Effector memory CD4-positive, alpha-beta T cell (primary cell): Measurements from ENCODE around the gene STAT5A.
A peak's percentile ranks its signal among the peaks of the same experiment; 100 is the strongest.

Source experiments
- DNase-seq, 3 donors: peaks; one replicate each; pipeline ENCODE4 v3.0.0-alpha.2; 2020
- H3K27ac ChIP-seq: 2 replicates; pipeline ENCODE4 v1.7.0; 2013; ENCODE audit warnings: mild to moderate bottlenecking, low read length, moderate library complexity; ENCODE audit not compliant: insufficient read depth, poor library complexity, severe bottlenecking
- H3K27me3 ChIP-seq: replicated peaks from 2 replicates; pipeline ENCODE4 v1.7.0; 2013; ENCODE audit warnings: mild to moderate bottlenecking, low read length; ENCODE audit not compliant: insufficient read depth, control insufficient read depth, poor library complexity, severe bottlenecking
- H3K36me3 ChIP-seq: 2 replicates; pipeline ENCODE4 v1.7.0; 2013; ENCODE audit warnings: mild to moderate bottlenecking, low read length, moderate library complexity; ENCODE audit not compliant: control insufficient read depth, insufficient read depth
- H3K4me1 ChIP-seq: 2 replicates; pipeline ENCODE4 v1.7.0; 2013; ENCODE audit warnings: low read length, mild to moderate bottlenecking; ENCODE audit not compliant: control insufficient read depth, insufficient read depth, poor library complexity, severe bottlenecking
- H3K4me3 ChIP-seq: 2 replicates; pipeline ENCODE4 v1.7.0; 2013; ENCODE audit warnings: low read length, low read depth, mild to moderate bottlenecking; ENCODE audit not compliant: insufficient read depth, poor library complexity, severe bottlenecking
- H3K9me3 ChIP-seq: 2 replicates; pipeline ENCODE4 v1.7.0; 2013; ENCODE audit warnings: mild to moderate bottlenecking, low read length, moderate library complexity; ENCODE audit not compliant: control insufficient read depth

The STAT5A gene

GRCh38 chr17:42266918-42267766, 21.2 kb upstream of the STAT5A start:
- peaks cover 26% of the 10 kb centered on the region for H3K4me1 ChIP-seq
- no peaks in the 10 kb centered on the region for H3K27me3 ChIP-seq
- H3K9me3 ChIP-seq: no peaks in the 10 kb centered on the region
- DNase-seq: peak; percentile 61 to 66 (median 64)
- H3K36me3 ChIP-seq: no peaks in the 10 kb centered on the region
- peak overlapping the region; percentile 79 for H3K27ac ChIP-seq
- H3K4me3 ChIP-seq: no peak overlapping the region

GRCh38 chr17:42268236-42268635, 20.1 kb upstream of the STAT5A start:
- Histone ChIP-seq H3K4me1 (peaks cover 29% of the 10 kb centered on the region), H3K4me3 (no peak overlapping the region), H3K27ac (peak overlapping the region; percentile 79), H3K27me3 (no peaks in the 10 kb centered on the region), H3K9me3 (no peaks in the 10 kb centered on the region), H3K36me3 (no peaks in the 10 kb centered on the region)
- DNase-seq: no peak

- H3K4me3 ChIP-seq: no peak overlapping the region
- no peak for DNase-seq
- H3K36me3 ChIP-seq: no peaks in the 10 kb centered on the region
- peak overlapping the region; percentile 79 for H3K27ac ChIP-seq
- peaks cover 29% of the 10 kb centered on the region for H3K4me1 ChIP-seq
- no peaks in the 10 kb centered on the region for H3K9me3 ChIP-seq
- no peaks in the 10 kb centered on the region for H3K27me3 ChIP-seq
Observed at GRCh38 chr17:42270170-42270535, 18.1 kb upstream of the STAT5A start.

GRCh38 chr17:42270596-42270995, 17.7 kb upstream of the STAT5A start:
- H3K4me1 ChIP-seq: peaks cover 29% of the 10 kb centered on the region

GRCh38 chr17:42271006-42271778, 17.1 kb upstream of the STAT5A start:
- no peaks in the 10 kb centered on the region for H3K36me3 ChIP-seq
- no peaks in the 10 kb centered on the region for H3K9me3 ChIP-seq
- peak overlapping the region; percentile 79 for H3K27ac ChIP-seq
- peaks cover 28% of the 10 kb centered on the region for H3K4me1 ChIP-seq
- no peaks in the 10 kb centered on the region for H3K27me3 ChIP-seq
- no peak for DNase-seq
- H3K4me3 ChIP-seq: peak overlapping the region; percentile 4

More at GRCh38 chr17:42270596-42270995, 17.7 kb upstream of the STAT5A start:
- peak overlapping the region; percentile 79 for H3K27ac ChIP-seq
- DNase-seq: no peak
- no peak overlapping the region for H3K4me3 ChIP-seq
- no peaks in the 10 kb centered on the region for H3K36me3 ChIP-seq
- no peaks in the 10 kb centered on the region for H3K27me3 ChIP-seq
- H3K9me3 ChIP-seq: no peaks in the 10 kb centered on the region

GRCh38 chr17:42271779-42272035, 16.6 kb upstream of the STAT5A start:
- Histone ChIP-seq H3K27me3 (no peaks in the 10 kb centered on the region), H3K9me3 (no peaks in the 10 kb centered on the region), H3K27ac (peak overlapping the region; percentile 79), H3K36me3 (no peaks in the 10 kb centered on the region), H3K4me3 (peak overlapping the region; percentile 85), H3K4me1 (peaks cover 26% of the 10 kb centered on the region)
- DNase-seq: no peak

GRCh38 chr17:42272162-42272907, 16.0 kb upstream of the STAT5A start:
- no peaks in the 10 kb centered on the region for H3K36me3 ChIP-seq
- no peaks in the 10 kb centered on the region for H3K9me3 ChIP-seq
- H3K27ac ChIP-seq: peak overlapping the region; percentile 79
- peak overlapping the region; percentile 85 for H3K4me3 ChIP-seq
- H3K27me3 ChIP-seq: no peaks in the 10 kb centered on the region
- DNase-seq: no peak
- peaks cover 32% of the 10 kb centered on the region for H3K4me1 ChIP-seq

GRCh38 chr17:42273474-42274252, 14.6 kb upstream of the STAT5A start:
- Histone ChIP-seq H3K4me3 (peak overlapping the region; percentile 85), H3K4me1 (peaks cover 24% of the 10 kb centered on the region), H3K36me3 (no peaks in the 10 kb centered on the region), H3K27me3 (no peaks in the 10 kb centered on the region), H3K27ac (peak overlapping the region; percentile 79), H3K9me3 (no peaks in the 10 kb centered on the region)
- DNase-seq: no peak

GRCh38 chr17:42274253-42274542, 14.1 kb upstream of the STAT5A start:
- DNase-seq: no peak
- peak overlapping the region; percentile 85 for H3K4me3 ChIP-seq
- peaks cover 21% of the 10 kb centered on the region for H3K4me1 ChIP-seq
- H3K27ac ChIP-seq: peak overlapping the region; percentile 79
- H3K9me3 ChIP-seq: no peaks in the 10 kb centered on the region
- H3K36me3 ChIP-seq: no peaks in the 10 kb centered on the region
- H3K27me3 ChIP-seq: no peaks in the 10 kb centered on the region
